Hepatocyte (in vitro differentiated cells): ENCODE measurements around the gene TNNC1. TPM values are rescaled to one million over a fixed set of nuclear protein-coding genes. Genes with fewer than 3 reads are reported as not detected.

ENCODE experiments used
- DNase-seq: peaks from one replicate; pipeline ENCODE4 v3.0.0-alpha.2; 2016; ENCODE audit warnings: low spot score
- H2AFZ ChIP-seq: fragments of 200-600 bp; sonication (generic); 2 replicates; pipeline ENCODE4 v1.6.0; 2016; ENCODE audit warnings: antibody characterized with exemption, mild to moderate bottlenecking
- H3K27ac ChIP-seq: fragments of 200-600 bp; sonication (generic); 2 replicates; pipeline ENCODE4 v1.5.1; 2016; ENCODE audit warnings: mild to moderate bottlenecking
- H3K27me3 ChIP-seq: fragments of 200-600 bp; sonication (generic); 2 replicates; pipeline ENCODE4 v1.6.1; 2016
- H3K36me3 ChIP-seq: fragments of 200-600 bp; sonication (generic); replicated peaks from 2 replicates; pipeline ENCODE4 v1.5.1; 2016; ENCODE audit warnings: low read depth; ENCODE audit not compliant: insufficient read depth
- H3K4me1 ChIP-seq: fragments of 200-600 bp; sonication (generic); 2 replicates; pipeline ENCODE4 v1.5.1; 2016; ENCODE audit warnings: mild to moderate bottlenecking, moderate library complexity; ENCODE audit not compliant: insufficient read depth
- H3K4me2 ChIP-seq: fragments of 200-600 bp; sonication (generic); 2 replicates; pipeline ENCODE4 v1.6.0; 2016
- H3K4me3 ChIP-seq: fragments of 200-600 bp; sonication (generic); 2 replicates; pipeline ENCODE4 v1.5.1; 2016; ENCODE audit warnings: mild to moderate bottlenecking
- H3K79me2 ChIP-seq: fragments of 200-600 bp; sonication (generic); 2 replicates; pipeline ENCODE4 v1.6.0; 2017; ENCODE audit warnings: mild to moderate bottlenecking
- H3K9me2 ChIP-seq: fragments of 200-600 bp; sonication (generic); replicated peaks from 2 replicates; pipeline ENCODE4 v1.6.0; 2017; ENCODE audit warnings: mild to moderate bottlenecking; ENCODE audit not compliant: insufficient read depth
- H3K9me3 ChIP-seq: fragments of 200-600 bp; sonication (generic); 2 replicates; pipeline ENCODE4 v1.5.1; 2016; ENCODE audit warnings: low read depth, mild to moderate bottlenecking
- H4K20me1 ChIP-seq: fragments of 200-600 bp; sonication (generic); 2 replicates; pipeline ENCODE4 v1.6.0; 2016; ENCODE audit warnings: mild to moderate bottlenecking; ENCODE audit not compliant: insufficient read depth, poor library complexity, severe bottlenecking
- EZH2 ChIP-seq: fragments of 200-600 bp; sonication (generic); IDR thresholded peaks from 2 replicates; pipeline ENCODE4 v1.6.1; 2016; ENCODE audit warnings: antibody characterized with exemption, mild to moderate bottlenecking, borderline replicate concordance
- EZH2phosphoT487 ChIP-seq: fragments of 200-600 bp; sonication (generic); IDR thresholded peaks from one replicate; pipeline ENCODE4 v1.6.1; 2018; ENCODE audit warnings: antibody characterized with exemption, mild to moderate bottlenecking, low read depth, moderate library complexity; ENCODE audit not compliant: unreplicated experiment, severe bottlenecking
- WGBS: methylation state at CpG from one replicate; pipeline ENCODE4 v1.1.6; 2016; ENCODE audit warnings: low lambda C conversion rate; ENCODE audit errors: missing lambda C conversion rate; 5-methylcytosine and 5-hydroxymethylcytosine counted together
- polyA plus RNA-seq: library from polyadenylated mRNA; unstranded; fragments of >200 nt; fragmentation: Nextera tagmentation; extraction: Ambion mirVana; gene quantifications from 2 replicates; pipeline ENCODE4 v1.2.1, GENCODE V29; 2016
- total RNA-seq: library from RNA; depleted of rRNA; stranded (reverse); fragments of >200 nt; gene quantifications from 2 replicates; pipeline ENCODE4 v1.2.3, GENCODE V29; 2014
- TF ChIP-seq, protein P1 (sequence below): fragments of 200-600 bp; sonication (generic); IDR thresholded peaks from 2 replicates; pipeline ENCODE4 v1.5.1; 2016; ENCODE audit warnings: antibody characterized with exemption, mild to moderate bottlenecking; ENCODE audit not compliant: poor library complexity

TNNC1 gene
- total and polyA plus RNA-seq, 2 experiments from 2014 or later: 9.7 to 15.0 TPM

DNA sequence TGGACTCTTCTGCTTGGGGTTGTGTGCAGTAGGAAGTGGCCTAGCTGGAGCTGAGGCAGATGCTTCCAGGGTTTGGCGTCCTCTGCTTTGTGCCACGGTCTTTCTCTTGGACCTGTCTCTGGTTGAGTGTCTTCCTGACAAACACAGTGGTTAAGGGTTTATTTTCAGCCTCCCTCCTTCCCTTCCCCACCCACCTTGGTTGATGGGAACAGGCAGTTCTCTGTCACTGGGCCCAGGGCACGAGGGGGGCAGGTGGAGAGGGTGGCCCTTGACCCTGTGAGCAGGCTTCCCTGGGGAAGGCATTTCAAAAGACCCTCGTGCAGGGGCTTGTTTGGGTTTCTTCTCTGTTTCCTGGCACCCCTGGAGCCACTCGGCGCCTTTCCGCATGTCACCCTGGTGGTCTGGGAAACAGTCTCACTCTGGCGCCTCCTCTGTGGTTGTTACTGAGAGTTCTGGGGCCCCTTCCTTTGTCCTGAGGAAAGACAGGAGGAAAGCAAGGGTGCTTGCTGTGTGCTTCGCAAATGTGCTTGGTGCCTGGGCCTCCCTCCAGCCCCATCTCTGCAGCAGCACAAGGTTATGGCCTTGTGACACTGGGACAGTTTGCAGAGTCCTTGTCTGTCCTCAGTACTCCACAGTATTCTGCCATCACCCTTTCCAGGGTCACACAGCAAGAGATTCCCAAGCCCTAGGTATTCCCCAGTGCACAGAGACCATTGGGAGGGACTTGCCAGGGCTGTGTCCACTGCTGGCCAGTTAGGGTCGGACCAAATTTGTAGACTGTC, 31.0 kb upstream of the TNNC1 start:
- TF ChIP-seq EZH2 (no peak), EZH2phosphoT487 (no peak)
- TF ChIP-seq, protein P1, sequence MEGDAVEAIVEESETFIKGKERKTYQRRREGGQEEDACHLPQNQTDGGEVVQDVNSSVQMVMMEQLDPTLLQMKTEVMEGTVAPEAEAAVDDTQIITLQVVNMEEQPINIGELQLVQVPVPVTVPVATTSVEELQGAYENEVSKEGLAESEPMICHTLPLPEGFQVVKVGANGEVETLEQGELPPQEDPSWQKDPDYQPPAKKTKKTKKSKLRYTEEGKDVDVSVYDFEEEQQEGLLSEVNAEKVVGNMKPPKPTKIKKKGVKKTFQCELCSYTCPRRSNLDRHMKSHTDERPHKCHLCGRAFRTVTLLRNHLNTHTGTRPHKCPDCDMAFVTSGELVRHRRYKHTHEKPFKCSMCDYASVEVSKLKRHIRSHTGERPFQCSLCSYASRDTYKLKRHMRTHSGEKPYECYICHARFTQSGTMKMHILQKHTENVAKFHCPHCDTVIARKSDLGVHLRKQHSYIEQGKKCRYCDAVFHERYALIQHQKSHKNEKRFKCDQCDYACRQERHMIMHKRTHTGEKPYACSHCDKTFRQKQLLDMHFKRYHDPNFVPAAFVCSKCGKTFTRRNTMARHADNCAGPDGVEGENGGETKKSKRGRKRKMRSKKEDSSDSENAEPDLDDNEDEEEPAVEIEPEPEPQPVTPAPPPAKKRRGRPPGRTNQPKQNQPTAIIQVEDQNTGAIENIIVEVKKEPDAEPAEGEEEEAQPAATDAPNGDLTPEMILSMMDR: no peak
- Histone ChIP-seq H3K27ac (peak overlapping the region; percentile 88), H3K79me2 (no peaks in the 10 kb centered on the region), H3K4me1 (peaks cover 20% of the 10 kb centered on the region), H3K9me2 (no peaks in the 10 kb centered on the region), H3K36me3 (no peaks in the 10 kb centered on the region), H2AFZ (no peak overlapping the region), H3K27me3 (no peaks in the 10 kb centered on the region), H3K9me3 (no peaks in the 10 kb centered on the region), H4K20me1 (no peaks in the 10 kb centered on the region), H3K4me3 (no peak overlapping the region), H3K4me2 (peak overlapping the region; percentile 55)
- 90% methylated on average over 10 of the region's 10 CpGs for whole genome bisulfite sequencing
- DNase-seq: no peak

DNA sequence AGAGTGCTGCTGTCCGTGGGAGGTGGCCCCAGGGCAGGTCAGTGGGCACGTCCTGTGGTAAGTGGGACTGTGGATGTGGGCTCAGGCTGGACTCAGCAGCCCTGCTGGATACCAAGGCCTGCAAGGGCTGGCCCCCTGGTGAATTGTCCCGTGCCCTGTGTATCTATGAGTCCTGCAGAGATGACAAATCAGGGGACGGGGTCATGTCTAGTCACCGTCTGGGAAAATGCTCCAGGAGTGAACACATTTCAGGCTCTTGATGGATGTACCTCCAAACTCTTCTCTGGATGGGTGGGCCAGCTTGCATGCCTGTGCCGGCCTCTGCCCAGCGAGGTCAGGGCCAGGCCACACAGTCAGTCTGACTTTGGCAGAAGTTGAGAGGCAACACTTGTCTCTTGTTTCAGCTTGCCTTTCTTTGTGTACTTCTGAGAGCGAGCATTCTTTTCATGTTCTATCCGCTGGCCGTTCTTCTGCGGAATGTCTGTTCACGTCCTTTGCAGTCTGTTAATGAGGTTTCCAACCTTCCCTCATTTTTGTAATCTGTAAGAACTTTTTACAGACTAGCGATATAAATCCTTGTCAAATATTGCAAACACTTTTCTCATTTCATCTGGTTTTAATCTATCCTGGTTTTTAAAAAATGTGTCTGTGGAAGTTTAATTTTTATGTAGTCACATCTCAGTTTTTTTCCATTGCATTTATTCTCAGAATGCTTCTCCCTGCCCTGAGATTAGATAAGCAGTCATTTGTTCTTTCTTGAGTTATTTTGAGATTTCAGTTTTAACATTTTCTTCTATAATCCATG, 29.9 kb upstream of the TNNC1 start:
- Histone ChIP-seq H3K9me3 (no peaks in the 10 kb centered on the region), H3K27ac (peak overlapping the region; percentile 88), H3K27me3 (no peaks in the 10 kb centered on the region), H3K9me2 (no peaks in the 10 kb centered on the region), H3K36me3 (no peaks in the 10 kb centered on the region), H4K20me1 (no peaks in the 10 kb centered on the region), H3K4me3 (no peak overlapping the region), H2AFZ (no peak overlapping the region), H3K79me2 (no peaks in the 10 kb centered on the region), H3K4me1 (peaks cover 20% of the 10 kb centered on the region), H3K4me2 (peak overlapping the region; percentile 55)
- WGBS: 58% methylated on average over 13 of the region's 13 CpGs
- TF ChIP-seq, protein P1: no peak
- TF ChIP-seq EZH2 (no peak), EZH2phosphoT487 (no peak)
- peak; percentile 37 for DNase-seq

DNA sequence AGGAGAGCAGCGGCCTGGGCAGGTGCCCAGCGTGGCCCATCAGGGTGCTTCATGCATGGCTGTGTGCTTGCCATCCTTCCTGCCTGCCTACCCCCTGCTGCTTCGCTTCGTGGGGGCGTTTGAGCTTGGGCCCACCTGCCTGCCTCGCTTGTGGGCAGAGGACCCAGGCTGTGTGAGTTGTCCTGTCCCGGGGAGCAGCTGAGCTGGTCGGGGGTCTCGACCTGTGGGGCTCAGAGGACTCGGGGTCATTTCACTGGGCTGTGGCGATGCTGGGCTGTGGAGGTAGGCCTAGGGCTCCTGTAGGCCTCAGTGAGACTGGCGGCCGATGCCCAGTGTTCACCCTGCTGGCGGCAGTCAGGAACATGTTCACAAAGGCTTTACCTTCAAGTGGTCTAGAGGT, 29.2 kb upstream of the TNNC1 start:
- Histone ChIP-seq H3K27me3 (no peaks in the 10 kb centered on the region), H3K4me2 (no peak overlapping the region), H4K20me1 (no peaks in the 10 kb centered on the region), H3K9me2 (no peaks in the 10 kb centered on the region), H3K27ac (peak overlapping the region; percentile 88), H3K4me1 (peaks cover 20% of the 10 kb centered on the region), H3K4me3 (no peak overlapping the region), H3K9me3 (no peaks in the 10 kb centered on the region), H3K79me2 (no peaks in the 10 kb centered on the region), H2AFZ (no peak overlapping the region), H3K36me3 (no peaks in the 10 kb centered on the region)
- WGBS: 89% methylated on average over 14 of the region's 14 CpGs
- TF ChIP-seq EZH2phosphoT487: no peak
- no peak for DNase-seq

DNA sequence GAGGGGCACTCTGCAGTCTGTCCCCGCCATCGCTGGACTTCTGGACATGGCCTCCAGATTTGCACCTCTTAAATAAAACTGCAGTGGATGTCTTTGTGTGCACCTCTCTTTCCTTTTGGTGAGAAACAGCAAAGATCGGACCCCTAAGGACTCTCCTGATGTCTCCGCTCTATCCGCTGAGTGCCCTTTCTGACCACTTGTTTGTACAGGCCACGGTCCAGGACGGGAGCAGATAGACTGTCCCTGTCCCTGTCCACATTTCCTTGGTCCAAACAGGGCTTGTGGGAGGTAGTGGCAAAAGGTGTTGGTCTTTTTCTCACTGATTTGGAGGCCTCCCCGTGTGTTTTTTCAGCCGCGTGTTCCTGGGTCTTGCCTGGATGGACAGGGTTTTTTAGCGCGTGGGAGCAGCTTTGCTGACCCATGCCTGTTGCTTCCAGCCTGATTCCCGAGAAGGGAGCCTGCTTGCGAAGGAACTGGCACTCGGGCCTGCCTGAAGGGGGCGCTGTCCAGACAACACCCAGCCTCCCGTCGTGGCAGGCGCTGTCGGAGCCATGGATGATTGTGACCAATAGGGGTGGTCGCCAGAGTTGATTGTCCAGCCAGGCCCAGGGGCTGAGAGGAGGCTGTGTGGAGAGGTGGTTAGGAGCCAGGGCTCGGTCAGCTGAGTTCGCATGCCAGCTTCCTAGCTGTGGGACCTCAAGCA, 28.1 kb upstream of the TNNC1 start:
- Histone ChIP-seq H2AFZ (no peak overlapping the region), H3K27ac (no peak overlapping the region), H3K9me3 (no peaks in the 10 kb centered on the region), H3K4me2 (no peak overlapping the region), H3K4me1 (peaks cover 20% of the 10 kb centered on the region), H3K4me3 (no peak overlapping the region), H3K9me2 (no peaks in the 10 kb centered on the region), H3K27me3 (no peaks in the 10 kb centered on the region), H4K20me1 (no peaks in the 10 kb centered on the region), H3K36me3 (no peaks in the 10 kb centered on the region), H3K79me2 (no peaks in the 10 kb centered on the region)
- no peak for TF ChIP-seq EZH2
- TF ChIP-seq, protein P1: peak; percentile 41
- DNase-seq: no peak
- WGBS: 89% methylated on average over 23 of the region's 23 CpGs
